Upper lobe of right lung (tissue), 1 donor: ENCODE data around the gene GTPBP10. TPM values are rescaled to one million over a fixed set of nuclear protein-coding genes. Genes with fewer than 3 reads are reported as not detected.

ENCODE experiments used
- ATAC-seq: fragments of 200-7000 bp; cut with Tn5 transposase; one replicate; pipeline ENCODE4 v1.9.1; 2020; ENCODE audit warnings: mild to moderate bottlenecking, moderate library complexity
- DNase-seq: peaks from one replicate; pipeline ENCODE4 v3.0.0-alpha.2; 2020
- H3K27ac ChIP-seq: fragments of 200-600 bp; one replicate; pipeline ENCODE4 v1.8.0; 2022
- H3K27me3 ChIP-seq: fragments of 200-600 bp; one replicate; pipeline ENCODE4 v1.8.0; 2022; ENCODE audit warnings: mild to moderate bottlenecking
- H3K36me3 ChIP-seq: fragments of 200-600 bp; one replicate; pipeline ENCODE4 v1.8.0; 2022
- H3K4me1 ChIP-seq: fragments of 200-600 bp; one replicate; pipeline ENCODE4 v1.8.0; 2022
- H3K4me3 ChIP-seq: fragments of 200-600 bp; one replicate; pipeline ENCODE4 v1.8.0; 2022; ENCODE audit warnings: mild to moderate bottlenecking
- H3K9me3 ChIP-seq: fragments of 200-600 bp; one replicate; pipeline ENCODE4 v1.8.0; 2022
- CTCF ChIP-seq: fragments of 200-600 bp; IDR thresholded peaks from one replicate; pipeline ENCODE4 v1.8.0; 2022; ENCODE audit warnings: antibody characterized with exemption
- intact Hi-C: fragments of 100-400 bp; cut with DNase I; formaldehyde crosslinking; loops from one replicate; pipeline ENCODE4 v1.11.0; 2022
- total RNA-seq: library from RNA; stranded (reverse); fragmentation: NEBNext Ultra II Directional; extraction: Animal tissue kit (Norgen Biotek cat#: 25700); gene quantifications from one replicate; pipeline ENCODE4 v1.2.1, GENCODE V29; 2021
- donor health status: DM: no; HTN: yes; CAD: no; lungs with severe emphysema.

Gene GTPBP10
- total RNA-seq, 1 donor from 2014 or later = 19.9 TPM

DNA sequence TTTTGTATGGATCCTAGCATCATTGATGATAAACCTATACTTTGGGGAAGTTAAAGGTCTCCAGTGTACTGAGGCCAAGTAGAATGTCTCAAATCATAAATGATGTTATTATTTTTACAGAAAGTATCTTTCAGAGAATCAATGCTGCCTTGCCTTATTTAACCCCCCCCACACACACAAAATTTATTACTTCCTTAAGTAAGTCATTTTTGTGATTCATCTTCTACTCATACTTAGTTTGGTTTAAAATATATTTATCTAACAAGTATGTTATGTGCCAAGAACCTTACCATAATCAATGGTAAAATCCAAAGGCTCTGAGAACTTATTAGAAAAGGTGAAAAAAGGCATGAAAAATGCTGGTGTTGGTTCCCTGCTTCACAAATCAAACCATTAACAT is 37.9 kb downstream of the GTPBP10 start:
- TF ChIP-seq CTCF = no peak
- ATAC-seq = no peak

GRCh38 chr7:90387470-90388240 is 41.1 kb downstream of the GTPBP10 start:
- Histone ChIP-seq H3K4me1 (no peaks in the 10 kb centered on the region), H3K9me3 (no peaks in the 10 kb centered on the region), H3K36me3 (peaks cover 38% of the 10 kb centered on the region), H3K27me3 (no peaks in the 10 kb centered on the region), H3K4me3 (no peak overlapping the region), H3K27ac (no peak overlapping the region)
- intact Hi-C loops = no loop called here
- DNase-seq (no peak), ATAC-seq (no peak)
- TF ChIP-seq CTCF = no peak

More for the DNA sequence above, 37.9 kb downstream of the GTPBP10 start:
- Histone ChIP-seq H3K9me3 (no peaks in the 10 kb centered on the region), H3K4me1 (no peaks in the 10 kb centered on the region), H3K4me3 (no peak overlapping the region), H3K36me3 (peaks cover 71% of the 10 kb centered on the region), H3K27me3 (no peaks in the 10 kb centered on the region), H3K27ac (no peak overlapping the region)
- DNase-seq = no peak
- intact Hi-C loops = no loop called here

GRCh38 chr7:90390926-90391325 is 44.4 kb downstream of the GTPBP10 start:
- intact Hi-C loops = no loop called here
- H3K9me3 ChIP-seq = no peaks in the 10 kb centered on the region
- no peak overlapping the region for H3K4me3 ChIP-seq
- H3K36me3 ChIP-seq = peaks cover 6% of the 10 kb centered on the region
- H3K27ac ChIP-seq = no peak overlapping the region
- ATAC-seq = no peak
- no peaks in the 10 kb centered on the region for H3K27me3 ChIP-seq
- no peak for TF ChIP-seq CTCF
- no peak for DNase-seq
- no peaks in the 10 kb centered on the region for H3K4me1 ChIP-seq

DNA sequence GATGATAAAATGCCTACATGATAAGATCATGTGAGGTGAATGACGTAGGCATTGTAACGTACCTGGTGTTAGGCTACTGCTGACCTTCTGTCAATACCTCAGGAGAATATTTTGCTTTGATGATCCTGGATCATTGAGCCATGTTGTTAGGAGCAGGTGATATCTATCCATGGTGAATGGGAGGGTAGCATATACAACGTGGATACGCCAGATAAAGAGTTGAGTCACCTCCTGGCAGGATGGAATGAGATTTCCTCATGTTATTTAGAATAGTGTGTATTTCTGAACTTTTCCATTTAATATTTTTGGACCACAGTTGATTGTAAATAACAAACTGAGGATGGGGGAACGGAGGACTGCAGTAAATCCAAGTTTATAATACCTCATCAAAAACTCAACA is 45.0 kb downstream of the GTPBP10 start:
- intact Hi-C loops = no loop called here
- no peaks in the 10 kb centered on the region for H3K27me3 ChIP-seq
- no peak overlapping the region for H3K27ac ChIP-seq
- H3K9me3 ChIP-seq = no peaks in the 10 kb centered on the region
- TF ChIP-seq CTCF = no peak
- ATAC-seq (no peak), DNase-seq (no peak)
- no peaks in the 10 kb centered on the region for H3K36me3 ChIP-seq
- H3K4me3 ChIP-seq = no peak overlapping the region
- no peaks in the 10 kb centered on the region for H3K4me1 ChIP-seq

DNA sequence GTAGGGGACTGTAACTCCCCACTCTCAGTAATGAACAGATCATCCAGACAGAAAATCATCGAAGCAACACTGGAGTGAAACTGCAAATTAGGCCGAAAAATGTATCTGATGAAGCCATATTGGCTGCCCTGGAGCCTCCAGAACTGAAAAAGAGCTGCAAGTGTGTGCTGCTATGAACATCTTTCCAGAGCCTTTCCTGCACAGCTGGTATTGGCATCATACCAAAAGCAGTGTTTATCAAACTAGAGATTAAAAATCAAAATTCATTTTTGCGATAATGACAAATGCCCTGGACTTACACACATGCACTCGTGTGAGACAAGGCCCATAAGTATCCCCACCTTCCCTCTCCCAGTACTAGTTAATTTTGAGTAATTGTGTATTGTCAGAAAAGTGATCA is 49.9 kb downstream of the GTPBP10 start:
- Histone ChIP-seq H3K4me1 (no peaks in the 10 kb centered on the region), H3K27ac (no peak overlapping the region), H3K9me3 (no peaks in the 10 kb centered on the region), H3K36me3 (no peaks in the 10 kb centered on the region), H3K27me3 (no peaks in the 10 kb centered on the region), H3K4me3 (no peak overlapping the region)
- DNase-seq = no peak
- TF ChIP-seq CTCF = no peak
- ATAC-seq = no peak
- intact Hi-C loops = no loop called here

DNA sequence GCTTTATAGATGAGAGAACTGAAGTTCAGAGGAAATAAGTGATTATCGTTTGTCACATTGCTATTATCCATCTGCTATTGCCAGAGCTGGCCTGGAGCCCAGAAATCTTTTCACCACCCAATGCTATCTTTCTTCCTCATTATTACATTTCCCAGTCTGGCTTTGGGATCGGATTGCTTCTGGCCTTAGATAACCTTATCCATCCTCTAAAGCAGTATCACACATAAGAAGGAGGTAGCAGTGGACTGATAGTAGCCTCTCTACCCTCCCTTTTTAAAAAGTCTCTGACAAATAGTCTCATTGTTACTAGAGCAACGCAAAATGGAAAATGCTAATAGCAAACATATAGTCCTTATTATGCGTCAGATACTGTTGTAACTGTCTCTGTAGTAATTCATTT is 55.5 kb downstream of the GTPBP10 start:
- no peak overlapping the region for H3K27ac ChIP-seq
- no peak for DNase-seq
- intact Hi-C loops = no loop called here
- H3K9me3 ChIP-seq = no peaks in the 10 kb centered on the region
- H3K27me3 ChIP-seq = no peaks in the 10 kb centered on the region
- no peak for ATAC-seq
- no peak overlapping the region for H3K4me3 ChIP-seq
- peaks cover 14% of the 10 kb centered on the region for H3K36me3 ChIP-seq
- no peak for TF ChIP-seq CTCF
- H3K4me1 ChIP-seq = peaks cover 14% of the 10 kb centered on the region
